NCI-H226 (cell line): Measurements from ENCODE around the gene IL17C.

Experiments
- DNase-seq: peaks from one replicate; pipeline ENCODE4 v3.0.0-alpha.2; 2015

The IL17C gene

DNA sequence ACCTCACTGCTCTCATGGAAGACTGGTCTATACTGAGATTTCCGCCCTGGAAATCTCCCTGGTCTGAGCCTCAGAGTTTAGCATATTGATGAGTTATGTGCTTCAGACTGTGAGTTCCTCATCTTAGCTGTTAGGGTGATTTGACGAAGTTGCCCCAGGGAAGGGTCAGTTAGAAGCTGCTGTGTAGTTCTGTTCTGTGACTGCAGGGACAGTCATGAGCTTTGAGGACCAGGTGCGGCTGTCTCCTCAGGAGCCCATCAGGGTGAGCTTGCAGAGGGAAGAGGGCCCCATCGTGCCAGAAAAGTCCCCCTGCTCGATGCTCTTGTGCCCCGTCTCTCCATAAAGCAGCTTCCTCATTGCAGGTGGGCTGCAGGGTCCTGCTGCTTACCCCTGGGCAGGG, 28.3 kb upstream of the IL17C start:
- no peak for DNase-seq

DNA sequence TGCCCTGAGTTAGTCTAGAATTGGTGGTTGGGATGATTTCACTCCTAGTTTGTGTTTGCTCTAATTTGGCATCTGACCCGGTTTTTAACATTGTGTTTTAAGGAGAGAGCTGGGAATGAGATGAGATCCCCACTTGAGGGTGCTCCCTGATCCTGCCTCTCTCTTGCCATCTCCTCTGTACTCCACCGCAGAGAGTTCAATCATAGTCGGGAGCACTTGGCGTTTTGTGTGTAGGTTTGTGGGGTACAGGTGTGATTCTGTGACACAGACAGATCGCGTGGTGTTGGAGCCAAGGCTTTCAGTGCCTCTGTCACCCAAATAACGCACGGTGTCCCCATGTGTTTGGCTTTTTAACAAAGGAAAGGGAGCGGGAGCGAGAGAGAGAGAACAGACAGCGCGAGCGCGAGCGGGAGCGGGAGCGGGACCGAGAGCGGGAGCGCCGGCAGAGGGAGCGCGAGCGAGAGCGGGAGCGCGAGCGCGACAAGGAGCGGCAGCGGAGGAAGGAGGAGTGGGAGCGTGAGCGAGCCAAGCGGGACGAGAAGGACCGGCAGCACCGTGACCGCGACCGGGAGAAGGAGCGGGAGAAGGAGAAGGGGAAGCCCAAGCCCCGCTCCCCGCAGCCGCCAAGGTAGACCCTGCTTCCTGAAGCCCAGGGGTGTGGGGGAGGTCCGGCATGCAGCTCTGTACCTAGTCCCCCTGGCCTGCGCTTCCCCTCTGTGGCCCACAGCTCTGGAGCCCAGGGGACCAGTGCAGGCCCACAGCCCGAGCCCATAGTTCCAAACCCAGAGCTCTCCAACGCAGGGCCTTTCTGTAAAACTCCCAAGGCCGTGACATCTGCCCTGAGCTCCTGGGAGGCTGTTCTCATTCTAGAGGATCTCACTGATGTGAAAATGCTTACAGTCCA, 27.2 kb upstream of the IL17C start:
- DNase-seq: no peak

DNA sequence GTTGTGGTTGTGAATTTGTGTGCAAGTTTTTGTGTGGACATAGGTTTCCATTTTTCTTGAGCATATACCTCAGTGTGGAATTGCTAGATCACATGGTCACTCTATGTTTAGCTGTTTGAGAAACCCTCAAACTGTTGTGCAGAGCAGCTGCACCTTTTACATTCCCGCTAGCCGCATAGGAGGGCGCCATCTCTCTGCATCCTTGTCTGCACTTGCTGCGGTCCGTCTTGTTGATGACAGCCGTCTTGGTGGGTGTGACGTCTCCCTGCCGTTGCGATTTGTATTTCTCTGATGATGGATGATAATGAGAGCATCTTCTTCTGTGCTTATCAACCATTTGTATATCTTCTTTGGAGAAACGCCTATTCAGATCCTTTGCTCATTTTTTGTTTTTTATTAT, 25.1 kb upstream of the IL17C start:
- no peak for DNase-seq

DNA sequence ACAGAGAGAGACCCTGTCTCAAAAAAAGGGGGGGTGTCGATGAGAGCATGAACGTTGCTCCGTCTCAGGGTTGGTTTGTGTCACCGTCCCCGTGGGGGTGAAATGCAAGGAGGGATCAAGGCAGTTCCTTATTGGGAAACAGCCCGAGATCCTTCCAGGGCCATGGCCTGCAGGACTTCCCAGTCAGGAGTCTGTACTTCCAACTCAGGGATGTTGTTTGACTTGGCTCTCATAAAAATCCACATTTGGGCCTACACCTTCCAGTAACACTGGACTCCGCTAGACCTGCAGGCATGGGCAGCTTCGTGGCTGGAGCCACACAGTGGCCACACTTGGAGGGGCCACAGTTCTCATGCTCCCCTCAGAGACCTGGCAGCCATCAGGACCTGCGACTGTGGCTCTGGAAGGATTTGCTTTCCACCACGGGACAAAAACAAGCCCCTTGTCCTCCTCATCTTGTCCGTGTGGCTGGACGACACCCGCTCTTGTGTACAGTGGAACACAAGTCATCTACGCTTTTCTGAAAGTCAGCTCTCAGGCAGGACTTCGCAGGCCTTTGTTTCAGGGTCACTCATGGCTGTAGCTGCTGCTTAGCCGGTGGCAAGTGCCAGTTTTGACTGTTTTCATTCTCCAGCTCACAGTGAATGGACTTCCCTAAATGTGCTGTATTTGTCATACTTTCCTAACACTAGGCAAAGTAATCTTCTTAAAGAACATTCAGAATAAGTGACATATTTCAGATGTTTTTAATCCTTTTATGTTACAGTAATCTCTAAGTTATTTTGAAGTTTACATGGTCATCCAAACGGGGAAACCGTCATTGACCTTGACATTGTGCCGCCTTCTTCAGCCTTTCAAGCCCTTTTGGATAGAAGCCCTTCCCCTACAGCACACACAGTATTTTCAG, 24.2 kb upstream of the IL17C start:
- DNase-seq: no peak

DNA sequence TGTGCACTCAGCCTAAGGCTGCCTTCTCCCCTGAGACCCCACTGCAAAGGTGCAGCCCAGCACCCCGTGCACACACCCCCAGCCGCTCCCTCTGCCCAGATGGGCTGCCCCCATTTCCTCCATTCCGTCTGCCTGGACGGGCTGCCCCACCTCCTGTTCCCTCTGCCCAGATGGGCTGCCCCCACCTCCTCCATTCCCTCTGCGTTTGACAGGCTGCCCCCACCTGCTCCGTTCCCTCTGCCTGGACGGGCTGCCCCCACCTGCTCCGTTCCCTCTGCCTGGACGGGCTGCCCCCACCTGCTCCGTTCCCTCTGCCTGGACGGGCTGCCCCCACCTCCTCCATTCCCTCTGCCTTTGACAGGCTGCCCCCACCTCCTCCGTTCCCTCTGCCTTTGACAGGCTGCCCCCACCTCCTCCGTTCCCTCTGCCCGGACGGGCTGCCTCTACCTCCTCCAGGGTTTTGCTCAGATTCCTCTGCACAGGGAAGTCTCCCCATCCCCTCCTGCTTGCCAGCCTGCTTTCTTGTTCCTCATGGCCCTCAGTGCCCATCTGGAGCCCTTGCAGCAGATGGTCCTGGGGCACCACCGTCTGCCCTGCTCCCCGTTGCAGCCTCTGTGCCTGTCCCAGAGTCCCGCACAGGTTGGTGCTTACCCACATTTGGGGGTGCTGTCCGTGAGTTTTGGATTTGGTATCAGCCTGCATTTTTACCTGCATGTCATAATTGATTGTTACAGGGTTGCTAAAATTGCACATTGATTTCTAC, 23.4 kb upstream of the IL17C start:
- DNase-seq: no peak

DNA sequence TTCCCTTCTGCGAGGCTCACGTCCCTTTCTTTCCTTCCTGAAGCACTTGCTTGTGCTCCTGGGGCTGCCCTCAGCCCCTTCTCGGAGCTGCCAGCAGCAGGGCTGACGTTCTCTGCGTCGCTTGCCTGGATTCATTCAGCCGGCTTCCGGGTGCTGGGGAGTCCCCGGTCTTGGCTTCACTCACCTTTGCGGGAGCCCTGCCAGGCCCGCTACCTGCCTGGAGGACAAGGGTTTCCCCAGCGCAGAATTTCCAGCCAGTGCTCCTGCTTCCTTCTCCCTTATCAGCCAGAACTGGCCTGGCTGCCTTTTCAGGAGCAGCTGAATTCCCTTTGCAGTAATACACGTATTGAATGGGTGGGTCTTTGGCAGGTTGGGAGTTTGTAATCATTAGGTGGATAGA, 22.1 kb upstream of the IL17C start:
- DNase-seq: no peak

DNA sequence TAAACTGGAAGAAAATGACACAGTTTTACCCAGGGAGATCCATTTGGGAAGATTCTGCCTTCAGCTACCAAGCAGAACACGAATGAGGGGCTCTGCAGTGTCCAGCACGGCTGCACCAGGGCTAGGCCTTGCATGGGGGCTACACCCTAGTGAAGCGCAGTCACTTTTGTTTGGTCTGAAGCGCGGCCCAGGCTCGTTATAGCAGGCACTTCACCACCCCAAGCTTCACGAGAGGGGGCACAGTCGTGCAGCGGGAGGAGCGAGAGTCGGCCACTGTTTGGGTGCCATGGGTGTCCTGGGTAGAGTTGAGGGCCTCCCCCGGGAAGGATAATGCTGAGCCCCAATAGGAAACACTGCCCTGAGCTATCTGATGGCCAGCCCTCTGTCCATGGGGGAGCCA, 21.6 kb upstream of the IL17C start:
- no peak for DNase-seq

DNA sequence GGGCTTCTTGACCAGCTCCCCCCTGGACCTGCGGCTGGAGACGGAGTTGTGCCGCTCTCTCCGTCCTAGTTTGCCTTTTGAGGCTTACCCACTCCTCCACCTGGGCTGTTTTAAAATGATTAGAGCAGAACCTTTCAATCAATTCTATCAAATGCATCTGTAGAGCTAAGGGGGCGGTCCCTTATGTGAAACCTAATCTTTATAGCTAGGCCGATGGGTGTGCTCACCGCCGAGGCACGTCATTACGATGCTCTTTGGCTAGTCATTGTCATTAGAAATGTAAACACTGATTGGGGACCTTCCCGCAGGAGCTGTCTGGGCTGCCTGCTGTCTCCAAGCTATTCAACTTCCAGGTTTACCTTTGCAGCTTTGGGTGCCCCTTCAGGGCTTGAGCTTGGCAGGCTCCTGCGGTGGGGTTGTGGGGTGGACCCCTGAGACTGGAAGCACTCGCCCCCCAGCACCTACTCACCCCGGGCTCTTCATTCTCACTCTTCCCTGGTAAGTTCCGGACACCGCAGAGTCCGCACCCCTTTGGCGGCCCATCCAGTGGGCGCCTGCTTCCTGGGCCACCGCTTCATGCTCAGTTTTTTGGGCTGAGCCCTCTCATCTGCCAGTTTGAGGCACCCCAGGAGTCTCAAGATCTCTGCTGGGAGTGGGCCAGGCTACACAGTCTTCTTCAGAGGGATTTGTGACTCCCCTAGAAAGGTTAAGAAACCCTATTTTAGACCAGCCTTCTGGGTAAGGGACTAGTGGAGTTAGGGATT, 20.9 kb upstream of the IL17C start:
- DNase-seq: no peak

DNA sequence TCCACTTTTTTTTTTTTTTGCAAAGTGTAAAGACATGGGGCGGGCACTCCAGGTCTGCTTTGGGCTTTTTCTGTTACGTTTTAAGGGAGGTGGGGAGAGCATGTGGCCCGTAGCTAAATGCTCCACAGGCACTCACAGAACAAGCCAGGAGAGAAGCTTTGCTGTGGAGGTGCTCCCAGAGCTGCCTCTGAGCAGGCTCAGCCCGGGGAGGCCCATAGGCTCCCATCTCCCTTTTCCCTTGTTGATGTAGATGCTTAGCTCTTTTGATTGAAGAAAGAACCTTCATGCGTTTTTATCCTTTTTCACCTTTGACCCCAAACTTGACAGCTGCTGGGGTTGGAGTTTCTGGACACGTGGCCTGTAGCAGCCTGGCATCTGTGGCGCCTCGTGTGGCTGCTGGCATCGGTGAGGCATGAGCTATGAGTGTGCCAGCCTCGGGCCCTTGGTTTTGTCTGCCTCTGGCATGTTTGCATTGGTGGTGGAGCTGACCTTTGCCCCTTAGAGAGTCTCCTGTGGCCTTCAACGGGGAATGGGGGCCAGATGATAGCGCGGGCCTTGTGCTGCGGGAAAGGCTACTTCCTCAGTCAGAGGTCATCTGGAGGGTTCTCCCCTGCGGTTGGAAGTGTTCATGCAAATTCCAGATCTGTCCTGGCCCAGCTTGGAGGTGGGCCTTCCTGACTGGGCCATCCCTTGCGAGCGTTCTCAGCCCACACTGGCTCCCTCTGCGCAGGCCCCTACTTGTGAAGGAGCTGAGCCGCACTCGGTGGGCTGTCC, 20.0 kb upstream of the IL17C start:
- no peak for DNase-seq

DNA sequence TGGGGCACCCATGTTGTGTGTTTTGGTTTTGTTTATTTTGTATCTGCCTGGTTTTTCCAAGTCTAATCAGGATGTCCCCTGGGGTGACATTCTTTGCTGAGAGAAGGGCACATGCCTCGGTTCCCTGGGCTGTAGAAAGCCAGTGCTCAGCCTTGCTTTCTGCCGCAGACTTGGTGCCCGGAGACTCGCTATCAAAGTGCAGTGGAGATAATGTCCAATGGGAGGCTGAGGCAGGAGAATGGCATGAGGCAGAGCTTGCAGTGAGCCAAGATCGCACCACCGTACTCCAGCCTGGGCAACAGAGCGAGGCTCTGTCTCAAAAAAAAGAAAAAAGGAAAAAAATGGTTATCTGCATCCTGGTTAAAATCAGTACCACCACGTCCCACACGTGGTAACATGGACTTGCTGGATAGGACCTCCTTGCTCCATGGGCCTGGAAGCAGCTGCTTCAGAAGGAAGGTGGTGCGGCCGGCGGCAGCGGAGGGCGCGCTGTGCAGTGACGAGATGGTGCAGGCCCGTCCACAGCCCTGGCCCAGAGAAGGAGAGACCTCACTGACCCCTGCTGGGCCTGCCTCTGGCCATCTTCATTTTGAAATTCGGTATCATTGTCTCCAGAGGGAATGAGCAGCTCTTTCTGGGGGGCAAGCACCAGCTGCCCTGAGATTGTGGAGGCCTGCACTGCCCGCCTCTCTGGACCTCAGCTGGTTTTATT, 19.3 kb upstream of the IL17C start:
- DNase-seq: no peak

DNA sequence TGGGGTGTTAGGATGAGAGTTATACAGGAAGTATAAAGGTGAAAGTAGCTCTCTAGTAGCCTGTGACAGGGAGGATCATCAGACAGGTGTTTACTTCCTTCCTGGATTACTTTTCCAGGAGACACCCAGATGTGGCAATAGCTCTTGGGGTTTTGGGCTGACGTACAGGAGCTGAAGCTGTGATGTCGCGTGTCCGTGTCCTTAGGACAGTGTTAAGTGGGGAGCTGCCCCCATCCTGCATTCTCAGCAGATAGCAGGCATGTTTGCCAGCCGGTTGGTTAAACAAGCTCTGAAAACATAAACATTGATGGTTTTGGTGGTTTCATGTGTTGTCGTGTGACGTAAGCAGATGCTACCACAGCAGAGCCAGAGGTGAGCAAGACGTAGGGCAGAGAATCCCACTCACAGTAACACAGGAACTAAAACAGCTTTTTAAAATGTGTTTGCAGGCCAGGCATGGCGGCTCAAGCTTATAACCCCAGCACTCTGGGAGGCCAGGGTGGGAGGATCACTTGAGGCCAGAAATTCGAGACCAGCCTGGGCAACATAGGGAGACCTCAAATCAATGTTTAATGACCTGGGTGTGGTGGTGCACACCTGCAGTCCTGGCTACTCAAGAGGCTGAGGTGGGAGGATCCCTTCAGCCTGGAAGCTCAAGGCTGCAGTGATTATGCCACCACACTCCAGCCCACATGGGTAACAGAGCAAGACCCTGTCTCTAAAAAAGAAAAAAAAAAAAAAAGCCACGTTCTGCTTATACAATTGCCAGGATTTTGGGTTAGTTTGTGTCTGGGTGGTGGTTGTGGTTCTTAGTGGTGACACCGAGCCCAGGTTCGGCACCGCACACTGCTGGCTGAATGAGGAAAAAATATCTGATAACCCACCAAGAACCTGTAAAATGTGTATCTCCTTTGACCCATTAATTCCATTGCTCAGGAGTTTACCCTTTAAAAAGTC, 18.2 kb upstream of the IL17C start:
- no peak for DNase-seq

DNA sequence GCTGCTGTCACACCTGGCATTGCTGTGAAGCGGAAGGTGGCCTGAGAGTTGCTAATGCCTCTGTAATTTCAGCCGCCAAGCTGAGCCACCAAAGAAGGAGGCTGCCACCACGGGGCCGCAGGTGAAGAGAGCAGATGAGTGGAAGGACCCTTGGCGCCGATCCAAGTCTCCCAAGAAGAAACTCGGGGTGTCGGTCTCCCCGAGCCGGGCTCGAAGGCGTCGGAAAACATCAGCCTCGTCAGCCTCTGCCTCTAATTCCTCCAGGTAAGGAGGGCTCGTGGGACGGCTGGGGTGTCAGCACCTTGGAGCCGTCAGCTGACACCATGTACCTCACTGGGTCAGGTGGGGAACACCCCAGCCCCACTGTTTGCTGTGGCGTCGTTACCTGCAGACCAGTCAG, 16.2 kb upstream of the IL17C start:
- no peak for DNase-seq

DNA sequence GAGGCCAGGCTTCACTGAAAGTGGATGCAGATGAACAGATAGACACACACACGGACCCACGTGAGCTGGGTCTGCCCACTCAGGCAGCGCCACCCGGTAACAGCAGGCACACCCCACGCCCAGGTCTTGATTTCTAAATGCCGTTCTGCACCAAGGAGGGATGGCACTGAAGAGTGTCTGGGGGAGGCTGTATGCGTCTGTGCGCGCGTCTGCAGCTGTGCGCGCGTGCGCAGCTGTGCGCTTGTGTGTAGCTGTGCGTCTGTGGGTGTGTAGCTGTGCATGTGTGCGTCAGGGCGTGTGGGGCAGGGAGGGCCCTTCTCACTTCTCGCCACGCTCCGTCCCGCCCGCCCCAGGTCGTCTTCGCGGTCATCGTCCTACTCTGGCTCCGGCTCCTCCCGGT, 15.5 kb upstream of the IL17C start:
- DNase-seq: no peak

DNA sequence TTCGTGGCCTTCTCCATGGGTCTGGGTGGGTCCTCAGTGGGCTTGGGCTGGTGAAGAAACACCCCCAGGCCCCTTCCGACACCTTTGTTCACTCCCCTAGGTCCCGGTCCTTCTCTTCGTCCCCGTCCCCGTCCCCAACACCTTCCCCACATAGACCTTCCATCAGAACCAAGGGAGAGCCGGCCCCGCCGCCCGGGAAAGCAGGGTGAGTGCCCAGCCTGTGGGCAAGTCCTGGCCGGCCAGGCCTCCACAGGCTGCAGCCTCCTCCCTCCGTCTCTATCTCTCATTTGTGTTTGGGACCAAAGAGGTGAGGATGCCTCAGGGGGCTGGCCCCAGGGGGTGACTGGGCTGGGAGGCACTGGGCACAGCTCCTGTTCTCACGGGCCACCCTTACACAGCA, 14.5 kb upstream of the IL17C start:
- DNase-seq: no peak

DNA sequence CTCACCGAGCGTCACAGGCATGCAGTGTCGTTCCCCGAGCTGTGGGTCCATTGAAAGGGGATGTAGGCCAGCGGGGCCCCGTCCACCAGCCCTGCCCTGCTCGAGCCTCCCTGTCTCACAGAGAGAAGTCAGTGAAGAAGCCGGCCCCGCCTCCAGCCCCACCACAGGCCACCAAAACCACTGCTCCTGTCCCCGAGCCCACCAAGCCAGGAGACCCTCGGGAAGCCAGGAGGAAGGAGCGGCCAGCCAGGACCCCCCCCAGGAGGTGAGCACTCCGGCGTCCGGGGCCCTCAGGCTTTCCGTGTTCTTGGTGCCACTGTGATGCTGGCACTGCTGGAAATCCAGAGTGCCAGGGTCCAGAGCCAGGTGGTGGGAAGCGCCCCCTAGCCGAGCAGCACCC, 13.9 kb upstream of the IL17C start:
- no peak for DNase-seq

DNA sequence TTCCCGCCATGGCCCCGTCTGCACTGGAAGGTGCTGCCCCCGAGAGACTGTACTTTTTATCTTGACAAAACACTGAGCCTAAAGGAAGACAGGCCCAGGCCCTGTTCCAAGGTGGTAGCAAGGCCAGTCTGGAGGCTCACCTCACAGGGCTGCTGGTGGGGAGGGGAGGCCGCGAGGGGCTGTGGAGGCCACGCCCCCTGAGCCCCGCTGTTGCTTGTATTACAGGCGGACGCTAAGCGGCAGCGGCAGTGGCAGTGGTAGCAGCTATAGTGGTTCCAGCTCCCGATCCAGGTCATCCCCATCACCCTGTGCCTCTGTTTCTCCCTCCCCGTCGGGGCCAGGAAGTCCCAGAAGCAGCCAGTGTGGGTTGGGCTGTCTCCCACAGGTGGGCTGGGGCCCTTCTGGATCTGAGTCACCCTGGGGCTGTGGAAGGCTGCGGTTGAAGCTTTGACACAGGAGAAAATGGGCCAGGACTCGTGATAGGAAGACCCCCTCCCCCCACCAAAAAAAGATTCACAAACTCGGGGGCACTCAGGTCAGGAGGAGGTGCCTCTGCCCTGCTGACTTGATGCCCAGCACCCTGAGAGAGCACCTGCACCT, 13.3 kb upstream of the IL17C start:
- DNase-seq: no peak

DNA sequence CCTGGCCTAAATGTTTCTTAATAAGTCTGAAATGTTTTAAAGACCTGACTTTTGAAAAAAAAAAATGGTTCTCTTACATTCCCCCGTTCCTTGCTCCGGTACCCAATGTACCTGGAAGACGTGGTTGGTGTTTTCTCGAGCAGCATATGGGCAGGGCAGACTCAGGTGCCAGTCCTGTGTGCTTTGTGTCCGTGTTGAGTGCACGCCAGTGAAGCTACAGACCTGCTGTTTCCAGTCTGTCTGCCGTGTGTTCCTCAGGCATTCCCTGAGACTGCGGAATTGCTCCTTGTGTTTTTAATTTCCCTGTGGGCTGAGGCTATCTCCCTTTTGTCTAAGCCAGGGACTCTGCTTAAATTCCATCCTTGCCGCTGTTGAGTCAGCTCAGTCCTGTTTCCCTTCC, 11.7 kb upstream of the IL17C start:
- DNase-seq: no peak

DNA sequence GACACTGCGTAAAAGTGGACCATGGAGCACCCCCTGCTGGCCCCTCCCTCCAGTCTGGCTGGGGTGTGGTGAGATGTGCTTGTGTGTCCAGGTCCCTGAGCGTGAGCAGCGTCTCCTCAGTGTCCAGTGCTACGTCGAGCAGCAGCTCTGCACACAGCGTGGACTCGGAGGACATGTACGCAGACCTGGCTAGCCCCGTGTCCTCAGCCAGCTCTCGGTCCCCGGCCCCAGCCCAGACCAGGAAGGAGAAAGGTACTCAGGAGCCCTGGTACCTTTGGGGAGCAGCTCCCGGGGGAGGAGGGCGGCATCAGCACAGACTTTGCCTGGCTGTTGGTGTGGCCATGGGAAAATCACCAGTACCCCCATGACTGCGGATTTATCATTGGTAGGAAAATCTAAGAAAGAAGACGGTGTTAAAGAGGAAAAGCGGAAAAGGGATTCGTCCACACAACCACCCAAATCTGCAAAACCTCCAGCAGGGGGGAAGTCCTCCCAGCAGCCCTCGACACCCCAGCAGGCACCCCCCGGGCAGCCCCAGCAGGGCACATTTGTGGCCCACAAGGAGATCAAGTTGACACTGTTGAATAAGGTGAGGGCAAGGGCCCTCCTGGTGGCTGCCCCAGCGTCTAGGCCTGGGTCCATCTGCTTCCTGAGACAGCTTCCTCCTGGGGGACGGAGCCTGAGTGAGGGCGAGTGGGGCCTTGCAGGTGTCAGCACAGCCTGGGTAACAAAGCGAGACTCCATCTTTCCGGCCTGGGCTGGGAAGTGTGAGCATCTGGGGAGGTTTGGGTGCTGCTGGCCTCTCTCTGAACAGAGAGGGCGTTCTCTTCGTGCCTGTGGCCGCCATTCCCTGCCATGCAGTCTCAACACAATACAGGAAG, 10.6 kb upstream of the IL17C start:
- DNase-seq: no peak
